Right lobe of liver (tissue), 6 donors: Measurements from ENCODE around the gene CXCR4. TPM values are rescaled to one million over a fixed set of nuclear protein-coding genes. Genes with fewer than 3 reads are reported as not detected.
A peak's percentile ranks its signal among the peaks of the same experiment; 100 is the strongest.

Experiments used
- ATAC-seq, 4 donors: fragments of 200-7000 bp; cut with Tn5 transposase; one replicate each; pipeline ENCODE4 v1.9.1; 2020; ENCODE audit warnings: mild to moderate bottlenecking in 4 of 4, moderate library complexity in 4 of 4
- DNase-seq, 3 donors: peaks; one replicate each; pipeline ENCODE4 v3.0.0-alpha.2; 2020
- H3K27ac ChIP-seq, 3 donors: fragments of 200-600 bp; one replicate each; pipeline ENCODE4 v1.8.0; 2022
- H3K27me3 ChIP-seq, 2 donors: fragments of 200-600 bp; one replicate each; pipeline ENCODE4 v1.8.0; 2022
- H3K36me3 ChIP-seq, 4 donors: fragments of 200-600 bp; sonication (generic) in 1 of 4; one replicate each; pipeline versions ENCODE4 v1.5.1 to v1.8.0; 2017 to 2022; ENCODE audit warnings: control low read depth in 1 of 4
- H3K4me1 ChIP-seq, 4 donors: fragments of 200-600 bp; sonication (generic) in 1 of 4; one replicate each; pipeline versions ENCODE4 v1.5.1 to v1.8.0; 2017 to 2022; ENCODE audit warnings: control low read depth in 1 of 4
- H3K4me3 ChIP-seq, 3 donors: fragments of 200-600 bp; one replicate each; pipeline ENCODE4 v1.8.0; 2022
- H3K9me3 ChIP-seq, 4 donors: fragments of 200-600 bp; sonication (generic) in 1 of 4; one replicate each; pipeline versions ENCODE4 v1.5.1 to v1.8.0; 2017 to 2022; ENCODE audit warnings: control low read depth in 1 of 4
- POLR2A ChIP-seq: fragments of 450-650 bp; IDR thresholded peaks from one replicate; pipeline ENCODE4 v1.6.1; 2017; ENCODE audit warnings: antibody characterized with exemption, mild to moderate bottlenecking
- WGBS: methylation state at CpG from one replicate; pipeline ENCODE4 v1.1.6; 2018; ENCODE audit warnings: low coverage, low lambda C conversion rate; ENCODE audit not compliant: insufficient coverage; ENCODE audit errors: missing lambda C conversion rate; 5-methylcytosine and 5-hydroxymethylcytosine counted together
- intact Hi-C, 2 donors: fragments of 100-400 bp; cut with DNase I; formaldehyde crosslinking; loops; one replicate each; pipeline versions ENCODE4 v1.11.2 to v1.14.1; 2022
- long read RNA-seq: library from polyadenylated mRNA; unstranded; transcript quantifications from one replicate; pipeline ENCODE4 v2.0.0, GENCODE V29; 2019
- total RNA-seq, 6 experiments: library from RNA; depleted of rRNA in 2 of 6; stranded (reverse); fragments of >200 nt in 2 of 6; fragmentation: NEBNext Ultra II Directional in 3 of 6; extraction: Animal tissue kit (Norgen Biotek cat#: 25700) in 3 of 6; gene quantifications; one replicate each; pipeline versions ENCODE4 v1.1.0 to v1.2.4, GENCODE V29; 2016 to 2023
- TF ChIP-seq, protein P1 (sequence below), 4 donors: fragments of 200-600 bp in 3 of 4; fragments of 450-650 bp in 1 of 4; IDR thresholded peaks; one replicate each; pipeline versions ENCODE4 v1.5.1 to v1.8.0; 2016 to 2022; ENCODE audit warnings: antibody characterized with exemption in 4 of 4, mild to moderate bottlenecking in 2 of 4
- donor health status: DM: no; HTN: yes; CAD: no.
- donor health status: DM: no; HTN: no; CAD: no.
- donor health status: DM: no; HTN: no; CAD: no.
- donor health status: DM: no; HTN: yes; CAD: no.
- donor health status: DM: no; HTN: yes; CAD: no.

The CXCR4 gene
- total RNA-seq: 10 to 100 TPM in 2 of 6 experiments, 1 to 10 TPM in 4; 1.8 to 12.6 (median 6.9) TPM
- long read RNA-seq, partial matches to known transcripts: 0 of 1 reads
- long read RNA-seq, other reads (novel, unspliced or antisense): 0 of 1 reads

DNA sequence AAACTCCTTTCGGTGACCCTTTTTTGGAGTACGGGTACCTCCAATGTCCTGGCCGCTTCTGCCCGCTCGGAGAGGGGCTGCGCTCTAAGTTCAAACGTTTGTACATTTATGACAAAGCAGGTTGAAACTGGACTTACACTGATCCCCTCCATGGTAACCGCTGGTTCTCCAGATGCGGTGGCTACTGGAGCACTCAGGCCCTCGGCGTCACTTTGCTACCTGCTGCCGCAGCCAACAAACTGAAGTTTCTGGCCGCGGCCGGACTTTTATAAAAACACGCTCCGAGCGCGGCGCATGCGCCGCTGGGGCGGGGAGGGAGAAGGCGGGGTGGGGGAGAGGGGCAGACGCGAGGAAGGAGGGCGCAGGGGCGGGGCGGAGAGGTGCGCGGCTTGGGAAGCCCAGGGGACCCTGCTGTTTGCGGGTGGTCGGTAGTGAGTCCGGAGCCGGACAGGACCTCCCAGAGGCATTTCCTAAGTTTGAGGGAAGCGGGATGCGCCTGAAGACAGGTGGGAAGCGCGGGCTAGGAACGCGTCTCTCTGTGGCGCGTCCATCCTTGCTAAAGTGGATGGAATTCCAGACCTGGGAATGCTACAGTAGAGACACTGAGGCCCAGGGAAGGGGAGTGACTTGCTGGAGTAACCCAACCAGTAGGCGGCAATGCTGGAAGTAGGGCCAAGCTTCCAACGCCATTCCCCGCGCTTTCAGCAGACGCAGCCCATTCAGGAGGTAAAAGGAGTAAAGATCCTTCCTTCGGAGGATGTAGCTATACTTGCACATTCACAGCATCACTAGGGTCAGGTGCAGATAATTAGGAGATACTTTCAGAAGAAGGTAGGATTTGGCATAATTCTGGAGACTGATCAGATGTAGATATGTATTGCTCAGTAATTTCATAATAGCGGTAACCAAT, at the start of gene CXCR4:
Gene CXCR4 (minus strand): TSS at position 241 of the 910 bp plus-strand sequence. CDS start 89 bp downstream, at position 152.
- intact Hi-C loops: no loop called here
- Histone ChIP-seq H3K27ac (peak within 1 kb of the TSS; percentile 56 to 75 (median 62)), H3K36me3 (no peaks in the 10 kb centered on the region), H3K4me1 (peaks cover 0 to 11% (median 0%) of the 10 kb centered on the region in 4 donors), H3K4me3 (peak within 1 kb of the TSS; percentile 36 to 48 (median 42)), H3K9me3 (no peaks in the 10 kb centered on the region), H3K27me3 (peaks cover 0 to 15% of the 10 kb centered on the region in 2 donors)
- WGBS: 1% methylated on average over 42 of the region's 50 CpGs
- TF ChIP-seq, protein P1, sequence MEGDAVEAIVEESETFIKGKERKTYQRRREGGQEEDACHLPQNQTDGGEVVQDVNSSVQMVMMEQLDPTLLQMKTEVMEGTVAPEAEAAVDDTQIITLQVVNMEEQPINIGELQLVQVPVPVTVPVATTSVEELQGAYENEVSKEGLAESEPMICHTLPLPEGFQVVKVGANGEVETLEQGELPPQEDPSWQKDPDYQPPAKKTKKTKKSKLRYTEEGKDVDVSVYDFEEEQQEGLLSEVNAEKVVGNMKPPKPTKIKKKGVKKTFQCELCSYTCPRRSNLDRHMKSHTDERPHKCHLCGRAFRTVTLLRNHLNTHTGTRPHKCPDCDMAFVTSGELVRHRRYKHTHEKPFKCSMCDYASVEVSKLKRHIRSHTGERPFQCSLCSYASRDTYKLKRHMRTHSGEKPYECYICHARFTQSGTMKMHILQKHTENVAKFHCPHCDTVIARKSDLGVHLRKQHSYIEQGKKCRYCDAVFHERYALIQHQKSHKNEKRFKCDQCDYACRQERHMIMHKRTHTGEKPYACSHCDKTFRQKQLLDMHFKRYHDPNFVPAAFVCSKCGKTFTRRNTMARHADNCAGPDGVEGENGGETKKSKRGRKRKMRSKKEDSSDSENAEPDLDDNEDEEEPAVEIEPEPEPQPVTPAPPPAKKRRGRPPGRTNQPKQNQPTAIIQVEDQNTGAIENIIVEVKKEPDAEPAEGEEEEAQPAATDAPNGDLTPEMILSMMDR (IDR thresholded peaks at IDR 0.05): no peak
- TF ChIP-seq POLR2A: peak; percentile 81
- DNase-seq: peak; percentile 78 to 87 (median 81)
- peak; percentile 55 to 60 (median 56) for ATAC-seq

DNA sequence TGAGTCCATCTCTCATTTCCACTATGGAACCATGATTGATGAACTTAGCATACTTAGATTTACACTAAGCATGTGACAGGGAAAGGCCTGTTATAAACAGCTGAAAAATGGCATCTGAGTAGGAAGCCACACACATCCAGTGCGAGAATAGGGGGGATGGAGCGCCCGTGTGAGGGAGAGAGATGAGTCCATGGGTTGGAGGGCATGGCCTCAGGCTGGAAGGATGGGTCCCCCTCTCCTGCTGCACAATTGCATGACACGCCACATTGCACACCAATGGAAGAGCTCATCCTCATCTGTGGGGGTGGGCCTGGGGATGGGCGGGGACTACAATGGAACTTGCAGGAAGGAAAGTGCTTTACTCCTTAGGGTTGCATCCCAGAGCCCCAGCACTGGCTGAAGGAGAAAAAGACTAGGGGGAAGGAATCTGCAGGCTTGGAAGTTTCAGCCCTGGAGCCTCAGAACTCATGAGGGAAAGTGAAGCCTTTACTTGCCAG, 46.4 kb upstream of the CXCR4 start:
- Histone ChIP-seq H3K27ac (no peak overlapping the region), H3K36me3 (no peaks in the 10 kb centered on the region), H3K4me1 (no peaks in the 10 kb centered on the region), H3K4me3 (no peak overlapping the region), H3K9me3 (no peaks in the 10 kb centered on the region), H3K27me3 (no peaks in the 10 kb centered on the region)
- no peak for DNase-seq
- intact Hi-C loops: no loop called here
- WGBS: 70% methylated on average over 4 of the region's 5 CpGs
- ATAC-seq: no peak
- TF ChIP-seq, protein P1 (IDR thresholded peaks at IDR 0.05): no peak
- TF ChIP-seq POLR2A: no peak

DNA sequence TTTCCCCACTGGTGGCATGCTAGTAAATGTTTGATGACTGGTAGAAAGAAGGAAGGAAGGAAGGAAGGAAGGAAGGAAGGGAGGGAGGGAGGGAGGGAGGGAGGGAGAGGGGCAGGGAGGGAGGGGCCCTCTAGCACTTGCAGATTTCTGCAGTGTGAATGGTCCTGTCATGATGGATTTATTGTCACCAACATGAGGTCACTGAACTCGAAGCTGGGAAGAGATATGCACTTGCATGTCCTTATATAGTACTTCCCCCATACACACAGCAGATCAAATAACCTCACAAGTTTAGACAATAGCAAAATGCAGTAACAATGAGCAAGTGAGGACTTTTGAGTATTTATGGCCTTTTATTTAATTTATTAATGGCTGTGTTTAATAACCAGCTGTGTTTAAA, 44.5 kb upstream of the CXCR4 start:
- 8% methylated on average over 1 of the region's 1 CpG for WGBS
- H3K4me1 ChIP-seq: no peaks in the 10 kb centered on the region
- ATAC-seq: no peak
- no peak for TF ChIP-seq POLR2A
- TF ChIP-seq, protein P1 (IDR thresholded peaks at IDR 0.05): no peak
- H3K27ac ChIP-seq: no peak overlapping the region
- no peak for DNase-seq
- intact Hi-C loops: no loop called here
- H3K27me3 ChIP-seq: no peaks in the 10 kb centered on the region
- H3K9me3 ChIP-seq: no peaks in the 10 kb centered on the region
- H3K4me3 ChIP-seq: no peak overlapping the region
- no peaks in the 10 kb centered on the region for H3K36me3 ChIP-seq

DNA sequence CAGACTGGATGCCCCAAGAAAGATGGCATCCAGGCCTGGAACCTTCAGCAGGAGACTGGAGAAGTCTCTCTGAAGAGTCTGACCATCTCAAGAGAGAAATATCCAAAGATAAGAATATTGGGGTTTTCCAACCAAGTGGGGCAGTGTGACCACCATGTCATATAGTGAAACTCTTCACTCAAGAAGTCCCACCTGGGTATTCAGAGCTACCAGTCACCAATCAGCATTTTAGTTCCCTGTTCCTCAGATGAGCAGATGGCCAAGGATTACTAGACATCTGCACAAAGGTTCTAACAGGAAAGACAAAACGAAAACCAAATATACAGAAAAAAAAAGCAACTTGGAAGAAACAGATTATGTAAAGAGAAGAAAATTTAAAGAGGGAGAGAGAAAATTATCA, 38.5 kb upstream of the CXCR4 start:
- WGBS: 45% methylated on average over 1 of the region's 1 CpG
- no peak for ATAC-seq
- no peaks in the 10 kb centered on the region for H3K9me3 ChIP-seq
- no peak for DNase-seq
- TF ChIP-seq, protein P1 (IDR thresholded peaks at IDR 0.05): no peak
- no peak for TF ChIP-seq POLR2A
- no peak overlapping the region for H3K4me3 ChIP-seq
- no peaks in the 10 kb centered on the region for H3K27me3 ChIP-seq
- no peaks in the 10 kb centered on the region for H3K4me1 ChIP-seq
- H3K27ac ChIP-seq: no peak overlapping the region
- H3K36me3 ChIP-seq: no peaks in the 10 kb centered on the region
- intact Hi-C loops: no loop called here
